ENCODE data around the gene U2SURP.

Gene U2SURP

DNA sequence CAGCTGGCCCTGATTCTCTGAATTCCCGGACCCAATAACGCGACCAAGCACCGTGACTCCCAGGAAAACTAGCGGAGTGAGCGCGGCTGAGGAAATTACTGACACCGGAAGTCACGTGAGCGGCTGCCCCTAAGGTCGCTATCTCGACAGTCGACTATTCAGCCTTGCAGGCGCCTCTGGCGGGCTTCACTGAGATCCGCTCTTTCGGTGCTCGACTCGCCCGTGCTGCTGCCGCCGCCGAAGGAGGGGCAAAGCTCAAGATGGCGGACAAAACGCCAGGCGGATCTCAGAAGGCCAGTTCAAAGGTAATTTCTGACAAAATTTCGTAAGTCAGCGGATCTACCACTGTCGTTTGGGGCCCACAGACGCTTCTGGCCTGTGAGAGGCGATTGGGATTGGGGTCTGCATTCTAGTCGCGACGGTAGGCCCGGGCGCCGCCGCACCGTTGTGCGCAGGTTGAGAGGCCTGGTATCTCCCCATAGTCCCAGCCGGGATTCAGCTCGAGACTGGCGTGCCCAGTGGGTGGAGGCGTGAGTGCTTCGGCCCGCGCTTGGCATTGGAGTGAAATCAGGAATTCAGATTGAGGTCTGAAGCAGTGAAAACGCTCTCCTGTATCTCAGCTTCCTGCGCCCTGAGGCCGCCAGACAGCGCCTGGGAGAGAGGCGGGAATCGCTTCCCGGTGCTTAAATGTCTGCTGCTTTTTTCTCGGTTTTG, at the start of gene U2SURP:
Gene U2SURP (plus strand): TSS at position 202 of the 714 bp plus-strand sequence. CDS start 59 bp downstream, at position 261.
- peak; percentile 74 to 98 (median 95) for DNase-seq

- DNase-seq: no peak
Measured at GRCh38 chr3:142951794-142952193, 49.6 kb upstream of the U2SURP start.

DNA sequence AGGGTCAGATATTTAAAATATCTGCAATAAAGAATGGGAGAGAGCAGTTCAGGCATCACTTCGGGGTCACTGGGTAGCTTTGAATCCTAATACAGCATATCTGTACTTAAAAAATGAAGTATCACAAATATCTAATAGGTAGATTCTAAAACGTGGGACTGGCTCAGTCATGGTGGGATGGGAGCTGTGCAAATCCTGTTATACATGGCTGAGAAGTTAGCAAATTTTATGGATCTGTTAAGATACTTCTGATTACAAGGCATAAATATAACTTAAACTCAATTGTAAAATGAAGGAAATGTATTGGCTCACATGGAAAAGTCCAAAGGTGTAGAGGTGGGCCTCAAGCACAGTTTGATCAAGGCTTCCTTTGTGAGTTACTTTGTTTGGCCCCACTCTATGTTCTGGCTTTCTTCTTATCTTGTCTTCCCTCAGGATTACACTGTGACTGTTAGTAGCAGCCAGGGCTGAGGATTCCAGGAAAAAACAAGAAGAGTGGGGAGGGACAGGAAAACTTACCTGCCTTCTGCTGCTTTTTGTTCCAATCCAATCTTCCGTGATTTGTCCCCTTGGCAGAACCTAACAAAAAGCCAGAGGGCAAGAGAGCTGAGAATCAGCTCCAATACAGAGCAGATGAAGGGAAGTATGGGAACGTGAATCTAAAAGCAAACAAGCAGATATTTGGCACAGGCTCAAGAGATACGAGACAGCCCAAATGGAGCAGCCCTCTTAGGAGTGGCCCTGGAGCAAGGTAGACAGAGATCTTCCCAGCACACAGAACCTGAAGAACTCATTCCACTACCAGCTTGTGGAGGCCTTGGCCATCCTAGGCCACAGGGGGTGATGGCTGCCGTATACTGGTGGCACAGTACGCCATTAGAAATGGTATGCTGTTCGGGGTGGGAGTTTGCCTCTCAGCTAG, 48.8 kb upstream of the U2SURP start:
- DNase-seq: no peak

DNA sequence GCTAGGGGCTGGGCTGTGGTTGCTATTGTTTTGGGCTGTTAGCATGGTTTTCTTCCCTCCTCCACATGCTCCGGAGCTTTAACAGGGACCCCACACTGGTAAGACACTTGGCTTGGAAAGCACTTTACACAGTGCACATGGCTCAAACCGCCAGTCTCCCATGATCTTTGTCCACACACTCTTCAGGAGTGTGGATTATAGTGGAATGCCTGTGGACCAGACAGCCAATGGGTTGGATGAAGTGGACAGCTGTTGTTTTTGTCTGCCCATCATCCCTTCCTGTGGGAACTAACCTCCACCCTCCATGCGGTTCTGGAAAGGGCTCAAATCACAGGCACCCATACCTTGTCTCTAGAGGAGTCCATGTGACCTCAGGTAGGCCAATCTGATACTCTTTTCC, 47.9 kb upstream of the U2SURP start:
- no peak for DNase-seq

DNA sequence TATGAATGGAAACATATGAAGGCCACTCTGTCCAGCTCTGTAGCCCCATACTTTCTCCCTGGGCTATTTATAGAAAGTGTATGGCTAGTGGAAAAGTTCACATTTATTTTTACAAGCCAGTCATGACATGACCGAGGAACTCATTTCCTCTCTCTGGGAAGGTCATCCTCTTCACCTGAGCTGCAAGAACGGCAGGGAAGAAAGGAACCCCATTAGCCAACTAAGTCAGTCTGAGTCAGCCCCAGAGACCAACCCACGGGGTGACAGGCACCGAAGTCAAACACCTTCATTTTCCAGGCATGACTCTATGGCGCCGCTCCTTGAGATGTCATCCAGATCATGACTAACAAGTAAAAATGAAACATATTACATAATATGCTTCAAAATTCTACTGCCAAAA, 42.7 kb upstream of the U2SURP start:
- DNase-seq: peak in 1 of 58 donors; percentile 32

- DNase-seq: no peak
Measured at GRCh38 chr3:142960322-142960850, 41.0 kb upstream of the U2SURP start.

DNA sequence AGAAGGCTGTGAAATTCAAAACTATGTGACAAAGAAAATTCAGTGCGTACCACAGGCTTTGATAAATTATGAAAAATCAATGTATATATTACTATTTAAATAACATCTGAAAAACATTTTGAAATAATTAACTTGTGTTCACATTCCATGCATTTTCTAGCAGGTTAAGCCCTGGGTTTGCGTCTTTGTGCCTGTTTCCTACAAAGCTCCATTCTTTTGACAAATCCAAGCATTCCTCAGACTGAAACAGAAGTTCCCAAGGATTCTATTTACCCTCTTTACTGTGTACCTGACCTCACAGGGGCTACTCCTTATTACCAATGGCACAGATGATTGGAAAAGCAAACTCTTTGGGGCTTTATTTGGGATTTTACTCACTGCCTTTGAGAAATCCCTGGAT, 39.8 kb upstream of the U2SURP start:
- DNase-seq: no peak

DNA sequence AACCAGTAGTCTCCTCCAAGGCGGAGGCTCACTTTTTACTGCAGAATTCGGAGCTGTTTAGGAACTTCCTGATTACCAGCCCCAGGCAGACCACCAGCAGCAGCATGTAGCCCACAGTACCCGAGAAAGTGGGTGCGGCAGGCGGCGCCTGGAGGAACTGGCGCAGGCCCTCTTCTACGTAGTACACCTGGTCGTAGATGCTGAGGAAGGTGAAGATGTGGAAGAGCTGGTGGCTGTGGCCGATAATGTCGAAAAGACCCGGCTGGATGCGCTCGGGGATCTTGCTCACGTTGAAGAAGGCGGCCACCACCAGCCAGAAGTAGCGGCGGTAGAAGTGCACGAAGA, 39.2 kb upstream of the U2SURP start:
- DNase-seq: no peak

DNA sequence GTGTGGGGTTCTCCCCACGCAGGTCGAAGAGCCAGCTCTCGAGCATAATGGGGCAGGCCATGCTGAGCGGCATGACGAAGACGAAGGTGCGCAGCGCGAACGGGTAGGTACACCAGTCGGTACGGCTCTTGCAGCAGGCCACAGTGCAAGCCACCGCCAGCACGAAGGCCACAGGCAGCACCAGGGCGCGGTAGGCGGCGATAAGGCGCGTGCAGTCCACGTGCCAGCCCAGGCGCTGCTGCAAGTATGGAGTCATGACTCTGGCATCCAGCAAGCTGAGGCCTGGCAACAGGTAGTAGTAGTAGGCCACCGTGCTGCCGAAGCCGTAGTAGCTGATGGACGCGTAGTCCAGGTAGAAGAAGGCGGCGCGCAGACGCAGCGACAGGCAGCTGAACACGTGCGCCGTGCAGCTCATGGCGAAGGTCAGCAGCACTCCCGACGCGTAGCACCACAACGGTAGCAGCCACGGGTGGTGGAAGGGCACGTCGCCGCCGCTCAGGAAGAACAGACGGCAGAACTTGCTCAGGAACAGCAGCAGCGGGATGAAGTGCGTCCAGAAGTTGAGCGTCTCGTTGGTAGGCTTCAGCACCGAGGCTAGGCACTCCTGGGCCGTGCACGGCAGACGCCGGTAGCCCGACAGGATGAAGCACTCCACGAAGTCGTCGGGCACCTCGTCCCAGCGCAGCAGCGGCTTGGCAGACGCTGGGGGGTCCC, 38.7 kb upstream of the U2SURP start:
- DNase-seq: no peak

GRCh38 chr3:142963234-142963515, 38.2 kb upstream of the U2SURP start:
- DNase-seq: no peak

DNA sequence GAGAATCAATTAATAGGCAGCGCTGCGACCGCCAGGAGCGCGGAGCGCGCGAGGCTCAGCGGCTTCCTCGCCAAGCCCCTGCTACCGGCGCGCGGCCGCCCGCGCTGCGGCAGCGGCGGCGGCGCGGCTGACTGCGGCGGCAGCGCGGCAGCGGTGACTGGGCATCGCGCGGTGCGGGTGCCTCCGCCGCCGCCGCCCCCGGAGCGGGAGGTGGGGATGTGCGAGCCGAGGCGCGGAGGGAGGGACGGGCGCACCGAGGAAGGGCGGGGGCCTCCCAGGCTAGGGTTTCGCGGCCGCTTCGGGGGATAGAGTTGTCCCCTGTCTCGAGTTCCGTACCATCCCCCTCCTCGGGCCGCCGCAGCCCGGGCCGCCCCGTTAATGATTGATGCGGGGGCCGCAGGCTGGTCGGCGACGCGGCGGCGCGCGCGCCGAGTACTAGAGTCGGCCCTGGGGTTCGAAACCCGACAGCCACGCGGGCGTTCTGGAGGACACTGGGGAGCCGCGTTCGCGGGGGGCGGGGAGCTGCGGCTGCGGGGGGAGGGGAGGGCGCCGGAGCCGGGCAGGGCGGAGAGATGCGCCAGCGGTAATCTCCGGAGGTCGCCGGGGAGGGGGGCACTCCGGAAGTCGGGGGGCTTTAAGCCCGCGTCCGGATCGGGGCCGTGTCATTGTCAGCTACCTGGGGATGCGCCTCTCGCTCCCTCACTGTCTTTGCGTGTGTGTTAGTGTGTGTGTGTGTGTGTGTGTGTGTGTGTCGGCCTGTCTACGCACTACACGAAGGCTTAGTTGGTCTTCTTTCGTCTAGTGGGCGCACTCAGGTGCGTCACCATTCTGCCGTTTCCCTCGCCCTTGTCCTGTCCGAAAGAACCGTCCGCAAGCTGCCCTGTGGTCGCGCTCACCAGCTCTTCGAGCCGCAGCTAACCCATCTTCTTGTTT, 37.6 kb upstream of the U2SURP start, which contains the start of gene PAQR9:
Gene PAQR9 (minus strand): TSS at position 159 of the 933 bp plus-strand sequence. CDS start 338 bp downstream, outside the sequence.
- peak in 16 of 58 donors; percentile 3 to 73 (median 17) for DNase-seq

DNA sequence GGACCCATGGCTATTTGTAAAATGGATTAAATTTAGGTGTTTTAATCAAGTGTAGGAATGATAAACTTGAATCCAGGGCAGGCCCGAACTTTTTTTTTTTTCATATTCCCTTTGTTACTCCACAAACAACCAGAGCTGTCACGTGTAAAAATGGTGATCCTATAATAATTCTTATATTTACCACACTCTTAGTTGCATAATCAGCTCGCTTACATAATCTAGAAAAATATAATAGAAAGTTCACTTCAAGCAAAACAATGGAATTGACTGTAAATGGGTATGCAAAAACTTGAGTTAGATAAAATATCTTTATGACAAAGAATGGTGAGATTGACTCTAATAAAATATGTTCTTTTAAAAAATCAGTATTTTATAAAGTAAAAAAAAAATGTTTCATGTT, 35.8 kb upstream of the U2SURP start:
- DNase-seq: no peak

- no peak for DNase-seq
Measured at GRCh38 chr3:142966808-142967207, 34.6 kb upstream of the U2SURP start.

DNA sequence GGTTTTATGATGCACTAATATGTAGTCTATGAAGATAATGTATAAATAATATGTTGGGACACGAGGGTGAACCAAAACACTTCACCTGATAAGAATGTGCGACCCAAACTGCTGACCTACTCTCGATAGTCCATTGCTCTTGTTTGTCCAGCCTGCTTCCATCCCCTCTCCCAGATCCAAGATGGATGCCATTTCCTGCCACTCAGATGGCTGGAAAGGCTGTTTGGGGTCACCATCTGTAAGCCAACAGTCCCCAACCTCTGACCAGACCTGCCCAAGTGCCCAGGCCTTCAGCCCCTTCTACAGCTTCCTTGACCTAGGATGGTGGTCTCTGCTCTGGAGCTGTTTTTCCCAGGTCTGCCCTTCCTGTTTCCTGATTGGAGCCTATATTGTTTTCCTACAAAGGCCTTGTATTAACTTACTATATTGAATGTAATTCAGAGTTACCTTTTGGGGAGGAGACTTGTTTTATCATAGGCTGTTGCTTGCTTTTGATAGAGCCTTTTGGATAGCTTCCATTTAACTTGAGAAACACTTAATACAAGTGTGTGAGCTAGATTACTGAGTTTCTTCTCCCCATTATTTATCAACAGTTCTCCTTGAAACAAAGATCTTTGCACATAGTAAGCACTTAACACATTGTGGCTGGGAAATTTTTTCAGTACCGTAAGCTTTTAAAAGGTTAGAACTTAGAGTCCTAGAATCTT, 32.9 kb upstream of the U2SURP start:
- DNase-seq: no peak

- DNase-seq: no peak
Measured at GRCh38 chr3:142971431-142971830, 29.9 kb upstream of the U2SURP start.

DNA sequence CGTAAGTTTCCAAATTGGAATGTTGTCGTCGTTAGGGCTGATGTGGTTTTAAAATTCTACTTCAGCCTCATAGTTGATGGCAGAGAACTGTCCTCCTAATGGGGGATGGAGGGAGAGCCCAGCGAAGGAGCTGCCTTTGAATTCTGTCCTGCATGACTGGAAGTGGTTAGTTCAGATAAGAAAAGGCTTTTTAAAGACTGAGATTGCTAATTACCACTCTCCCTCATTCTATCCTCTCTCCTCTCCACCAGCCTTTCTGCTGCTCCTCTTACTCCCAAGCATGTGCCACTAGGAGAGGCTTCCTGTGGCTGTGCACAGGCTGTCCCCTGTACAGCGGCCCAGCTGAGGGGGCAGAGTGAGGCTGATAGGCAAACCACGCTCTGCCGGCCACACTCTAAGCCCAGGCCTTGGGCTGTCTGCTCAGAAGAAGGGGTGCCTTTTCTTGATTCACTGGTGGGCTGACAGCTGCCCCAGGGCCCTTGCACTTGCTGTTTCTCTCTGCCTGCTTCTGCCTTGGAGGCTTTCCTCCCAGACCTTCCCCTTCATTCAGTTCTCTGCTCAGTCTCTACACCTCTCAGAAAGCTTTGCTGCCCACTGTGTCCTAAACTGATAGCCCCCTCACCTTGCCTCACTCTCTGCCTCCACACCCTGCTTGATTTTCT, 29.1 kb upstream of the U2SURP start:
- DNase-seq: no peak

DNA sequence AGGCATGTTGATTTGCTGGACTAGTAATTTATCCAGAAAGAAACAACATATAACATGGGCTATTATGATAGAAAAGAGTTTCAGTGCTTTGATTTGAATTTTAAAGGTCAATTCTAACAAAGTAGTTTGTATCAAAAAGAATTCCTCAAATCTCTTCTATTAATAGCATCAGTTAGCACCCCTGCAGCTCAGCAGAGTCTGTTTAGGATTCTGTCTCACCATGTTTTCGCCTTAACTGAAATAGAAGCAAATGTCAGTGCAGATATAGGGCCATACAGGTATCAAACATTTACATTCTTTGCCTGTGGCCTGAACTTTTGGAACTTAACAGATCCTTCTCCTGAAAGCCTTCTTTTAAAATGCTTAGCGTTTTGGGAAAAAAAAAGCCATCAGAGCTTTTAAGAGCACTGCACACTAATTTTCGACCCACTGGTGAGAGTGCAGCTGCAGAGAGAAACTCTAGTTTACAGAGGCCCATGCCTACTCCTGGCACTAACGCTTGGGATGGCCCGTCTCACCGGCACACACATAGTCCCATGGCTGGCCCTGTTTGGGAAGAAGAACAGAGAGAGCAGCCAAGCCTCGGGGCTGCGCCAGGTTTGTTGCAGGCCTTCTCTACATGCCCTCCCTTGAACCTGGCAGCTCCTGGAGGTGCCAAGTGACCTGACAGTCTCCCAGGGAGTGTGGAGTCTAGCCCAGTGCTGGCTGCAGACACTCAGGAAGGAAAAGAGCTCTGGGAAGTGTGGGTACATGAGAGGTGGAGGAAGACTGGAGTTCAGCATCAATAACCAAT, 28.0 kb upstream of the U2SURP start:
- peak in 17 of 58 donors; percentile 12 to 69 (median 34) for DNase-seq

GRCh38 chr3:142975316-142975995, 25.9 kb upstream of the U2SURP start:
- no peak for DNase-seq

Data from anterior cingulate cortex (tissue), 58 donors.